ENCODE data around the gene PRPF4.

GRCh38 chr9:113245894-113246293 lies 29.6 kb upstream of the PRPF4 start:
- TF ChIP-seq CTCF (IDR thresholded peaks at IDR 0.05) (no peak), EP300 (IDR thresholded peaks at IDR 0.05) (no peak), POLR2AphosphoS5 (IDR thresholded peaks at IDR 0.05) (no peak)

All from stomach (tissue), 4 donors.